Measurements from ENCODE around the gene KRTAP5-10. TPM values are rescaled to one million over a fixed set of nuclear protein-coding genes. Genes with fewer than 3 reads are reported as not detected.

The KRTAP5-10 gene
- total and polyA plus RNA-seq, 9 of the 15 experiments (the other 6 are each of a cell fraction or from before 2014, with no cell fraction given), result not detected

DNA sequence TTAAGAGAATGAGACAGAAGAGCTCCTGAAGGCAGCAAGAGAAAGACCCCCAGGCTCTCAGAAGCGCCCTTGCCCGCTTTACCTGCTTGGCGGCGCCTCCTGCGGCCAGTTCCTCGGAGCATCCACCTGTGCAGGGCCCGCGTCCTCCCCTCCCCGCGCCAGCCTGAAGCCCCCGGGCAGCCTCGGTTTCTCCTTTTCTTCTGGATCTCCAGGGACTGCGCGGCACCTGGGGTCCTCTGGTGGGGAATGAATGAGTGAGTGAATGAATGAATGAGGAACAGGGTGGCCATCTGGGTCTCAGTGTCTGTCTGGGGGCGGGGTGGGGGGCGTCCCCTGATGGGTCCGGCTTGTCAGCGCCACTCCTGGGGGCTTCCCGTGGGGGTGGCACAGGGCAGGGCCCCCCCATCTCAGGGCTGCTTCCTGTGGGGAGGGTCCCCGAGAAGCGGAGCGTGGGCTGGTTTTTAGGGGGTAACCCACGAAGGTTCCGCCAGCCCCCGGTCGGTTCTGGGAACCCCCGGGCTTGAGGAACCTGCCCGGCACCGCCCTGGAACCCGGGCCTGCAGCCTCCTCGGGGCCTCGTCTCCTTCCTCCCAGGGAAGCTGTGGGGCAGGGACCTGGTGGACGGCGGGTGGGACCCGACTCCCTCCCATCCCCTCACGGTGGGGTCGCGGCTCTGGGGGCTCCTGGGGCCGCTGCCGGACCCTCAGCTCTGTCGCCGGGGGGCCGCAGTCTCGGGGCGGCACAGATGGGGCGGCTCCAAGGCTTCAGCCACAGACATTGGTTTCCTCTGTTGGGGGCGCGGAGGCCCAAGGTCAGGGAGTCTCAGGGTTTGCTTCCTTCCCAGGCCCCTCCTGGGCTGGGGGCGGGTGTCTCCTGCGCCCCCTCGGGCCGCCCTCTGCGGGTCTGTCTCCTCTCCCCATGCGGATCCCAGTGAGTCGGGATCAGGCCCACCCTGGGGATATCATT, 46.6 kb upstream of the KRTAP5-10 start:
- ChIA-PET CTCF (ENCODE audit: low intra/inter-chr PET ratio) (no interaction called here), POLR2A (no interaction called here)
- Histone ChIP-seq H3K9me1 (ENCODE audit: control insufficient read depth, insufficient read depth, low read length) (no peaks in the 10 kb centered on the region), H3K79me2 (ENCODE audit: control insufficient read depth, insufficient read depth, low read length) (no peaks in the 10 kb centered on the region), H2AFZ (ENCODE audit: low read depth, low read length) (no peak overlapping the region), H3K36me3 (ENCODE audit: control insufficient read depth, insufficient read depth, low read length) (no peaks in the 10 kb centered on the region), H3K9me3 (replicated peaks; ENCODE audit: control insufficient read depth, insufficient read depth, low read depth, low read length) (no peaks in the 10 kb centered on the region), H3K4me2 (ENCODE audit: insufficient read depth, low read length) (no peak overlapping the region), H4K20me1 (replicated peaks; ENCODE audit: control insufficient read depth, insufficient read depth, low read length) (no peaks in the 10 kb centered on the region), H3K9ac (ENCODE audit: insufficient read depth in 1 of 2, low read depth in 2 of 2, low read length in 2 of 2) (no peak overlapping the region), H3K27ac (ENCODE audit: extremely low read depth, low read depth, low read length) (no peak overlapping the region), H3K27me3 (ENCODE audit: control insufficient read depth in 2 of 2, insufficient read depth in 2 of 2, low read length in 2 of 2) (peaks cover 4 to 18% of the 10 kb centered on the region in 2 experiments; a peak in 3 of 5 replicates), H3K4me1 (replicated peaks in 1 of 2; ENCODE audit: control insufficient read depth in 2 of 2, insufficient read depth in 2 of 2, low read length in 2 of 2) (peaks cover 0 to 11% of the 10 kb centered on the region in 2 experiments; a peak in 1 of 5 replicates), H3K4me3 (no peak overlapping the region)
- BruUV-seq (replicated peaks), result no TSS peak
- WGBS (ENCODE audit: insufficient coverage, low coverage, missing lambda C conversion rate), result 22% methylated on average over 35 of the region's 55 CpGs
- ATAC-seq, result no peak
- FAIRE-seq, result no peak
- no peak for DNase-seq (ENCODE audit: extremely low read depth in 1 of 4, low spot score in 3 of 4)
- in situ Hi-C loops (cut with MboI), result no loop called here
- intact Hi-C loops (cut with micrococcal nuclease), result no loop called here
- TF ChIP-seq, protein P1, sequence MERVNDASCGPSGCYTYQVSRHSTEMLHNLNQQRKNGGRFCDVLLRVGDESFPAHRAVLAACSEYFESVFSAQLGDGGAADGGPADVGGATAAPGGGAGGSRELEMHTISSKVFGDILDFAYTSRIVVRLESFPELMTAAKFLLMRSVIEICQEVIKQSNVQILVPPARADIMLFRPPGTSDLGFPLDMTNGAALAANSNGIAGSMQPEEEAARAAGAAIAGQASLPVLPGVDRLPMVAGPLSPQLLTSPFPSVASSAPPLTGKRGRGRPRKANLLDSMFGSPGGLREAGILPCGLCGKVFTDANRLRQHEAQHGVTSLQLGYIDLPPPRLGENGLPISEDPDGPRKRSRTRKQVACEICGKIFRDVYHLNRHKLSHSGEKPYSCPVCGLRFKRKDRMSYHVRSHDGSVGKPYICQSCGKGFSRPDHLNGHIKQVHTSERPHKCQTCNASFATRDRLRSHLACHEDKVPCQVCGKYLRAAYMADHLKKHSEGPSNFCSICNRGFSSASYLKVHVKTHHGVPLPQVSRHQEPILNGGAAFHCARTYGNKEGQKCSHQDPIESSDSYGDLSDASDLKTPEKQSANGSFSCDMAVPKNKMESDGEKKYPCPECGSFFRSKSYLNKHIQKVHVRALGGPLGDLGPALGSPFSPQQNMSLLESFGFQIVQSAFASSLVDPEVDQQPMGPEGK (CRISPR knock-in tag; IDR thresholded peaks at IDR 0.05; ENCODE audit: borderline replicate concordance), result no peak
- TF ChIP-seq, protein P2, sequence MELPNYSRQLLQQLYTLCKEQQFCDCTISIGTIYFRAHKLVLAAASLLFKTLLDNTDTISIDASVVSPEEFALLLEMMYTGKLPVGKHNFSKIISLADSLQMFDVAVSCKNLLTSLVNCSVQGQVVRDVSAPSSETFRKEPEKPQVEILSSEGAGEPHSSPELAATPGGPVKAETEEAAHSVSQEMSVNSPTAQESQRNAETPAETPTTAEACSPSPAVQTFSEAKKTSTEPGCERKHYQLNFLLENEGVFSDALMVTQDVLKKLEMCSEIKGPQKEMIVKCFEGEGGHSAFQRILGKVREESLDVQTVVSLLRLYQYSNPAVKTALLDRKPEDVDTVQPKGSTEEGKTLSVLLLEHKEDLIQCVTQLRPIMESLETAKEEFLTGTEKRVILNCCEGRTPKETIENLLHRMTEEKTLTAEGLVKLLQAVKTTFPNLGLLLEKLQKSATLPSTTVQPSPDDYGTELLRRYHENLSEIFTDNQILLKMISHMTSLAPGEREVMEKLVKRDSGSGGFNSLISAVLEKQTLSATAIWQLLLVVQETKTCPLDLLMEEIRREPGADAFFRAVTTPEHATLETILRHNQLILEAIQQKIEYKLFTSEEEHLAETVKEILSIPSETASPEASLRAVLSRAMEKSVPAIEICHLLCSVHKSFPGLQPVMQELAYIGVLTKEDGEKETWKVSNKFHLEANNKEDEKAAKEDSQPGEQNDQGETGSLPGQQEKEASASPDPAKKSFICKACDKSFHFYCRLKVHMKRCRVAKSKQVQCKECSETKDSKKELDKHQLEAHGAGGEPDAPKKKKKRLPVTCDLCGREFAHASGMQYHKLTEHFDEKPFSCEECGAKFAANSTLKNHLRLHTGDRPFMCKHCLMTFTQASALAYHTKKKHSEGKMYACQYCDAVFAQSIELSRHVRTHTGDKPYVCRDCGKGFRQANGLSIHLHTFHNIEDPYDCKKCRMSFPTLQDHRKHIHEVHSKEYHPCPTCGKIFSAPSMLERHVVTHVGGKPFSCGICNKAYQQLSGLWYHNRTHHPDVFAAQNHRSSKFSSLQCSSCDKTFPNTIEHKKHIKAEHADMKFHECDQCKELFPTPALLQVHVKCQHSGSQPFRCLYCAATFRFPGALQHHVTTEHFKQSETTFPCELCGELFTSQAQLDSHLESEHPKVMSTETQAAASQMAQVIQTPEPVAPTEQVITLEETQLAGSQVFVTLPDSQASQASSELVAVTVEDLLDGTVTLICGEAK (IDR thresholded peaks at IDR 0.05), result no peak
- TF ChIP-seq, protein P2 (CRISPR knock-in tag; IDR thresholded peaks at IDR 0.05), result no peak
- TF ChIP-seq ZFP36 (IDR thresholded peaks at IDR 0.05; ENCODE audit: low read depth, low read length, partially characterized antibody) (no peak), NFIC (IDR thresholded peaks at IDR 0.05) (no peak), ZNF165 (CRISPR knock-in tag; IDR thresholded peaks at IDR 0.05; ENCODE audit: borderline replicate concordance) (no peak), NFE2 (IDR thresholded peaks at IDR 0.05; ENCODE audit: low read depth) (no peak)
- TF ChIP-seq, protein P3, sequence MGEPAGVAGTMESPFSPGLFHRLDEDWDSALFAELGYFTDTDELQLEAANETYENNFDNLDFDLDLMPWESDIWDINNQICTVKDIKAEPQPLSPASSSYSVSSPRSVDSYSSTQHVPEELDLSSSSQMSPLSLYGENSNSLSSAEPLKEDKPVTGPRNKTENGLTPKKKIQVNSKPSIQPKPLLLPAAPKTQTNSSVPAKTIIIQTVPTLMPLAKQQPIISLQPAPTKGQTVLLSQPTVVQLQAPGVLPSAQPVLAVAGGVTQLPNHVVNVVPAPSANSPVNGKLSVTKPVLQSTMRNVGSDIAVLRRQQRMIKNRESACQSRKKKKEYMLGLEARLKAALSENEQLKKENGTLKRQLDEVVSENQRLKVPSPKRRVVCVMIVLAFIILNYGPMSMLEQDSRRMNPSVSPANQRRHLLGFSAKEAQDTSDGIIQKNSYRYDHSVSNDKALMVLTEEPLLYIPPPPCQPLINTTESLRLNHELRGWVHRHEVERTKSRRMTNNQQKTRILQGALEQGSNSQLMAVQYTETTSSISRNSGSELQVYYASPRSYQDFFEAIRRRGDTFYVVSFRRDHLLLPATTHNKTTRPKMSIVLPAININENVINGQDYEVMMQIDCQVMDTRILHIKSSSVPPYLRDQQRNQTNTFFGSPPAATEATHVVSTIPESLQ (CRISPR knock-in tag; IDR thresholded peaks at IDR 0.05), result no peak
